GM21528 (cell line): ENCODE data around the gene SNRPD3.

ENCODE experiments used
- ATAC-seq: cut with Tn5 transposase; IDR thresholded peaks from one replicate; pipeline ENCODE4 v1.9.1; 2021; ENCODE audit warnings: mild to moderate bottlenecking, moderate library complexity; ENCODE audit not compliant: unreplicated experiment, low FRiP score

Gene SNRPD3

DNA sequence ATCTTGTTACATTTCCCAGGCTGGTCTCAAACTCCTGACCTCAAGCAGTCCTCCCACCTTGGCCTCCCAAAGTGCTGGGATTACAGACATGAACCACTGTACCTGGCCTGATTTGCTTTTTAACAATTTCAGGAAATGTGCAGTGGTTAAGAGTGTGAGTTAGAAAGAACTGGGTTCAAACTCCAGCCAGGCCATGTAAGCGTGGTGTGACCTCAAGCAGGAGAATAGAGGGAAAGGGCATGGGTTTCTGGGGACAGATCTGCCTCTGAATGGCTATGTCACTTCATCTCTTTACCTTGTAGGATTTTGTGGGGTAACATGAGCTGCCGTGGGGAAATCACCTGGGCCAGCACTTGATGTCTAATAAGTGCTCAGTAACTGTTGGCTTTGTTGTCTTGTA is 9.3 kb downstream of the SNRPD3 start:
- no peak for ATAC-seq

DNA sequence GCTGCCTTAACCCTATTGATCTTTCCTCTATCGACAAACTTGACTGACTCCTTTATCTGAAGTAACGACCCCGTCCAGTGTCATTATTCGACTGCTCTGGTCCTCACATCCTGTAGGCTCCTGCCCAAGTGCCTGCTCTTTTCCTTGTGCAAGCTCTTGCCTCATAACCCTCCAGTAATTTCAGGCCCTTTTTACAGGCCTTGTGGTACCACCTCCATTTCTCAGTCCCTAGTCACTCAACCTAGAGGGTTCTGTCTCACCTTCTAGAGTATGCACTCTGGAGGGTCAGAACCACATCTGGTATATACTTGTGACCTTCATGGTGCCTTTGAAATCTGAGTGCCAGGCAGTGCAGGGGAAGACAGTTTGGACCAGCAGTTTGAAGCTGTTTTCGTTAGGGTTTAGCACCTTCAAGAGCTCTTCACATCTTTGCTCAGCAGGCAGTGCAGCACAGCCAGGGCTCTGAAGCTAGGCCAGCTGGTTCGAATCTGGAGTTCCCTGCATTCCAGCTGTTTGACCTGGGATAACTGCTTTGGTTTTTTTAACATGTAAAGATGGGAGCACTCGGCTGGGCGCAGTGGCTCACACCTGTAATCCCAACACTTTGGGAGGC is 11.2 kb downstream of the SNRPD3 start:
- ATAC-seq, result no peak

DNA sequence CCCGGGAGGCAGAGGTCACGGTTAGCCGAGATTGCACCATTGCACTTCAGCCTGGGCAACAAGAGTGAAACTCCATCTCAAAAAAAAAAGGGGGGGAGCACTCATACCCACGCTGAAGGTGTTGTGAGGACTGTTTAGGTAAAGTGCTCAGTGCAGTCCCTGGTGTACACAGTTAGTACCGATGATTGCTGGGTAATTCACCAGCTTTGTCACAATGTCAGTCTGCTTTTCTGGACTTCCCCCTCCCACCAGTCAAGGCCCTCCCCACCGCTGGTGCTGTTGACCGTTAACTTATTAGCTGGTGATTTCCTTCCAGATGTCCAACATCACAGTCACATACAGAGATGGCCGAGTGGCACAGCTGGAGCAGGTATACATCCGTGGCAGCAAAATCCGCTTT is 11.9 kb downstream of the SNRPD3 start:
- no peak for ATAC-seq

DNA sequence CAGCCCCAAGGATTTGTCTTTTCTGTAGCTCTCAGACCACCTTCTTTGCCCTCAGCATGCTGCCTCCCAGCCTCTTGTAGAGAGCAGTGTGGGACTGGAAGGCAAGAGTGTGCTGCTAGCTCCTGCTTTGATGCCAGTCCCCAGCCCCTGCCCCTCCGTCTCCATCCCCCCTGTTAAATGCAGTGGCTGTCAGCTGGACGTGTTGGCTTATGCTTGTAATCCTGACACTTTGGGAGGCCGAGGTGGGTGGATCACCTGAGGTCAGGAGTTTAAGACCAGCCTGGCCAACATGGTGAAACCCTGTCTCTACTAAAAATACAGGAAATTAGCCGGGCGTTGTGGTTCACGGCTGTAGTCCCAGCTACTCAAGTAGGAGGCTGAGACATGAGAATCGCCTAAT is 15.5 kb downstream of the SNRPD3 start:
- no peak for ATAC-seq

DNA sequence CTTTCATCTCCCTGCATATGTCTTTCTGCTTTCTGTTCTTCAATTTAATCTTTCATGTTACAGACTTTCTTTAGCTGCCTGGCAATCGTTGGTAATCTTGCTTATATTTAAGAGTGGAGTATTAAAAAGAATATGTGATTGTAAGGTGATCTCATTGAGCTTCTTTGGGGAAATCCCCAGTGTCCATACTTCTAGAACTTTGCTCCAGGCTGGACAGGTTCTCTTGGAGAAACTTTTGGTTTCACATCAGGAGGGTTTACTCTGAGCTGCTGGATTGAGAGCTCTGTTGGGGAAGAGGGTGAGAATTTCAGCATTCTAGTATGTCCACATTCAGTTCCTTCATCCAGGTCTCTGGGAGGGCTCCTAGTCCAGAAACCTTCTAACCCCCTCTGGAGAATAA is 21.0 kb downstream of the SNRPD3 start:
- ATAC-seq, result no peak

DNA sequence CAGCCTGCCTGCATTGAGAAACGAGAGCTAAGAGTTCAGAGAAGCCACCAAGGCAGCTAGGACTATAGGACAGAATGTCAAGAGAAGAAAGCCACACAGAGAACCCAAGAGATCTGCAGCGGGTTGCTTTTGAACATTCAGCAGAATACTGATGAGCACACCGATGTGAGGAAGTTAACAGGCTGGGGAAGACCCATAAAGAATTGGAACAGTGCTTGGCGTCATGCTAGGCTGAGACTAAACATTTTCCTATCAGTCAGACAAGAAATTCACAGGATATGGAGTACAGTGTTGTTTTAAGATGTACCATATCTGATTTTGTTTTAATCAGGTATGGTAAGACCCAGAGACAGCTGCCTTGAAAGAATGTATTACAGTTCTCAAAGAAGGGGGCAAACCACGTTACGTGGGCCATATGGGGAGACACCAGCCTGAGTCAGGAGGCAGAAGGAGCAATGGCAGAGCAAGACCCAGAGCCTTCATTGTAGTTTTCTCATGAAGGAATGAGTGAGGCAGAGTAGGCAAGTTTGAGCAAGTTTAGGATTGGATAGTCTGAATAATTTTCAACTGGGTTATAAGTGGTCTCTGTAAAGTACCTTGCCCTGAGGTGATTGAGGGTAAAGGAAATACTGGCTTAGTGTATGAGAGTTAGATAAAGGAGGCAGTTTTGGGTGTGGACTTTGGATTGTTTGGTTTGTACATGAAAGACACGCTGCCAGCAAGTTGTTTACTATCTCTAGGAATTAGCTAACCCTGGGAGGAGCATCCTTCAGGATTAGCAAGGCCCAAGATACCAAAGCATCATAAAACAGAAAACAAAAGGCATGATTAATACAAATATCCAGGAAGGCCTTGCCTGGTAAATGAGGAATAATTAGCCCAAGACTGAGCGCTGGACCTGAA is 22.8 kb downstream of the SNRPD3 start:
- no peak for ATAC-seq

DNA sequence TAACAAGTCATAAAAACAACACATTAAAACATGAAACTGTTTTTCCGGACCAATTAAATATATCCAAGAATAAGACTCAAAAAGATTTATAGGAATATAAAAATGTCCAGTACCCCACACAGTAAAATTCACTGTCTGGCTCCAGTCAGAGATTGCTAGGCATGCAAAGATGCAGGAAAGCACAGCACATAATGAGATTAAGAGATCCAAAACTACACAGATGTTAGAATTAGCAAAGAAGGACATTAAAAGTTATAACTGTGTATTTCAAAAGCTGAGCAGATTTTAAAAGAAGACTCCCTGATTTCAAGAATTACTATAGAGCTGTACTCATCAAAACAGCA is 23.4 kb downstream of the SNRPD3 start:
- ATAC-seq, result no peak

DNA sequence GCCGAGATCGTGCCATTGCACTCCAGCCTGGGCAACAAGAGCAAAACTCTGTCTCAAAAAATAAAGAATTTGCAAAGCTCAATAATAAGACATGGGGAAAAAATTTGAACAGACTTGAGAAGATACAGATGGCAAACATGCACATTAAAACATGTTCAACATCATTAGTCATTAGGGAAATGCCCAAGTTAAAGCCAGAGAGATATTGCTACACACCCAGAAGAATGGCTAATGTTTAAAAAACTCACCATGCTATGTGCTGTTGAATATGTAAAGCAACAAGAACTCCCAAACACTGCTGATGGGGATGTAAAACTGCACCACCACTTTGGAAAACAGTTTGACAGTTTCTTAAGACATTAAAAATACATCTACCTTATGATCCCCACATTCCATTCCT is 24.5 kb downstream of the SNRPD3 start:
- ATAC-seq, result no peak

DNA sequence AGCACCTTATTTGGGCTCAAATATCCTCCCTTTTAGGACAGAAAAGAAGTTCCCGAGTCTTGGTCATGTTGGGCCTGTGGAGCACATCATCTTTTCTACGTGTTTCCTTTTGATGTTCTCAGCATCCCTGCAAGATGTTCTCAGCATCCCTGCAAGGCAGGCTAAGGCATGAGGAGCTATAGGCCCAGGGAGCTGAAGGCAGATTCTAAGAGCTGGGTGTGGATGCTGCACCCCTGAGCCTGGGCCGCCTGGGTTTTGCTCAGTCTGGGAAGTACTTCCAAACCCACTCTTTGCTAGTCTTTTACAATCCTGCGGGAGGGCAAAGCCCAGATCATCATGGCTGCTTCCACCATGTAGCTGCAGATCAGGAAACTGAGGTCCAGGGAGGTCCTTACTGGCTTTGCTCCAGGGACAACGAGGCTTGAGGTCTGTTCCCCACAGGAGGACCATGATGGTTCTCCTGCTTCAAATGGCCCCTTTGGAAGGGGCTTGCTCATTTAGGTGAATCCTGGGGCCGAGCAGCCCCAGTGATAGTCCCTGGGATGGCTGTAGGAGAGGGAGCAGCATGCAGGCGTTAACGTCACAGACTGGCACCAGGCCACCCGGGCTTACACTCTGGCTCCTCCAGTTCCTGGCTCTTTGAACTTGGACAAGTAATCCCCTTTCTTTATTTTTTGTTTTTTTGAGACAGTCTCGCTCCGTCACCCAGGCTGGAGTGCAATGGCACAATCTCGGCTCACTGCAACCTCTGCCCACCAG is 26.4 kb downstream of the SNRPD3 start:
- ATAC-seq, result no peak

DNA sequence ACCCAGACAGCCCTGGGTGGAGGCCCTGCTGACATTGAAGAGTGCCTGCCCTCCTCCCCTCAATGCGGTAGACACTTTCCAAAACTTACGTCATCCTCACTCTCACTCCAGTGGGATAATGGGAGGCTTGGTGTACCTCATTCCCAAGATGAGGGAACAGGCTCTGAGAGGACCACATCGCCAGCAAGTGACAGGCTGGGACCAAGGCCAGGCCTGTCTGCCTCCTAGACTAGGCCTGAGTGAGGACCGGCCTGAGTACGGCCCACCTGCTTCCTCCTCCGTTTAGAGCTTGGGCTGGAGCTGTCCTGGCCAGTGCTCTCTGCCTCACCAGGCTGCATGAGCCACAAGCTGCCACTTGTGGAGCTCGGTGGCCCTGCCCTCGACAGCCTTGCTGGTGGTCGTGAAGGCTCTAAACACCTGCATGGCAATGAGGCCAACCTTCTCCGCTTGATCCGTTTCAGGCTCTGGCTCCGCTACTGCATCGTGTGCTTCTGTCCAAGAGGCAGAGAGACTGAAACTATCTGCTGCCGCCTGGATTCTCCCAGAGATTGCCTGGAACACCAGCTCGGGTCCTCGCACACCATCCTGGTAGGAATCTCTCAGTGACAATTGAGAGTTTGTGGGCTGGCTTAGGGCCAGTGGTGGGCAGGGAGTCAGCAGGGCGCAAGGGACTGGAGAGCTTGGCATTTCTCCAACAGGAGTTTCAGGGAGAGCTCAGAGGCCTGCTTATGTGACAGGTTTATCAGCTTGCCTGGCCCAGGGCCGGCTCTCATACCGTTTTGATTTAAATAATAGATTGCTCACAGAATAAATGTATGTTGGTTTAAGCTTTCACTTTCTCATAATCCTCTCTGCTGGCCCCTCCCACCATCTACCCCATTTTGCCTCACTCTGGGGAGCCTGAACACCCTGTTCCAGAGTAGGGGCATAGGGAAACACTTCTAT is 27.7 kb downstream of the SNRPD3 start:
- ATAC-seq, result no peak

DNA sequence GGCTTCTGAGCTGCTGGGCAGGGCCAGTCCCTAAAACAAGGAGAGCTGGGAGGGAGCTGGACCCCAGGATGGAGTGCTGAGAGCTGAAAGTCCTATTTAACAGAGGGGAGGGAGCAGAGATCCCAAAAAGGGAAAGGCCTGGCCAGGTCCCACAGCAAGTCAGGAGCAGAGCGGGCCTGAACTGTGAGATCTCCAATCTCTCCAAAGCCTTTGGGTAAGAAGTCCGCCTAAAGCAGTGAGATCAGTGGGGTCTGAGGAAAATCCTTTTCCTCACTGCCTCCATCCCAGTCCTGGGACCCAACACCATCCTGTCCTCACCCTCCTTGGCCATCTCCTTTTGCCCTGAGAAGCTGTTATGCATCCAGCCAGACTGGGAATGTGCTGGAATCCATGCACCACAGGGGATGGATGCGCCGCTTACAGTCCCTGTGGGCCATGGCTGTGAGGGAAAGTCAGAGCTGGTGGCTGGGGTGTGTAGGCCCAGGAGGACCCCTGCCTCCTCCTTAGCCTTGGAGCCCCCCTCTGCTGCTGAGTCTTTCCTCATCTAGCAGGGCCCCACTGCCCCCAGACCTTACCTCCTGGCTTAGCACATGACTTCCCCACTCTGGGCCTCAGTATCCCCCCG is 28.5 kb downstream of the SNRPD3 start:
- no peak for ATAC-seq

DNA sequence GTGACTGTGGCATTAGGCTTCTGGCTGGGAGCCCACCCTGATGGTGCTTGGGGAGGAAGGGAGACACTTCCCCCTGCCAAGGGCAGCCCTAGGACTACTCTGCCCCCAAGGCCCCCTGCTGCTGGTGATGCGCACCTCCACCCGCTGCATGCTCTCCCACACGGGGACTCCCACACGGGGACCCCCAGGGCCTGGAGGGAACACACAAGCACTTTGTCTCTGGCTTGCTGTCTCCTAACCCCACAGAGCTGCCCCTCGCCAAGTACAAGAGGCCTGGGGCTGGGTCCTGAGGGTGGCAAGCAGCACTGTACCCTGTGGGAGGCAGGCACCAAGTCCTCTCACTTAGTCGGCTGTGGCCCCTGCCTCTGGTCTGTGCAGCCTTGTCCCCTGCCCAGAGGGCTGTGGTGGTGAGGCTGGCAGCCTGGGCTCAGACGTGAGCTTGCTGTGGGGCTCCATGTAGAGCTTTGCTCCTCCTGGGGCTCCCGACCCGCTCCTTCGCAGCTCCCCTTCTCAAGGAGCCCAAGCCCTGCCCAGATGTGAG is 29.1 kb downstream of the SNRPD3 start:
- ATAC-seq, result no peak

DNA sequence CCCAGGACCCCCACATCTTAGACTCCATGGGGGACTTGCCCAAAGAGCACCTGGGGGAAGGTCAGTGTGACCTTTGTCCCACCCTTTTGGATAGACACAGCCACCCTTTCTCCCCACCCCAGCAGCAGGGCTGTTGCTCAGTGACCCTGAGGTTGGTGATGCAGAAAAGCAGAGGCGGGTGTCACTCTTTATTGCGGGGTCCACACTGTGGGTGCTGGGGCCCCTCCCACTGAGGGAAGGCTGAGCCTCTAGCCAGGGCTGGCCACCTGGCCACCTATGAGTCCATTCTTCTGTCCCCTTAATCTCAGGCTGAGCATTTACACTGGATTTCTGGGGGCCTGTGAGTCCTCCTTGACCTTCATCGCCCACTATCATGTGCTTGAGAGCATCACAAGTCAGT is 29.7 kb downstream of the SNRPD3 start:
- no peak for ATAC-seq

DNA sequence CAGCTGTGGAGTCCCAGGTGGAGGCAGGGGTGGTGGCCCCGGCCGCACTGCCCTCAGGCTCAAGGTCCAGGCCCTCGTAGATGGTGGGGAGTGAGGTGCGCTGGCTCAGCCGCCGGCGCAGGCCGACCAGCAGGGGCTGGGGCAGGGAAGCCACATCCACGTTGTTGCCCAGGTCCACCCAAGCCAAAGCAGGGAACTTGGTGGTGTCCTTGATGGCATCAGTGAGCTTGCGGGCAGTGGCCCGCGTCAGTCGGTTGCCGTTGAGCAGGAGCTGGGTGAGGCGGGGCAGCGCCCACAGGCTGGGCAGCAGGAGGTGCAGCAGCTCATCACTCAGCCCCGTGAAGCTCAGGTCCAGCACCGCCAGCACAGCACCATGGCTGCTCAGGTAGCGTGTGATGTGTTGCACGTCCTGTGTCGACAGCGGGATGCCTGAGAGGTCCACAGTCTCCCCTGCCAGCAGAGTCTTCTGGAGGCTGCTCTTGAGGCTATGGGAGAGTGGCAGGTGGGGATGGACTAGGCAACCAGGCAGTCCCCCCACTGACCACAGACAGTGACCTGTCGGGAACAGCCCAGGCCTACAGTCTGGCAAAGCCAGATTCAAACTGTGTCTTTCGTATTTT is 30.2 kb downstream of the SNRPD3 start:
- ATAC-seq, result no peak

DNA sequence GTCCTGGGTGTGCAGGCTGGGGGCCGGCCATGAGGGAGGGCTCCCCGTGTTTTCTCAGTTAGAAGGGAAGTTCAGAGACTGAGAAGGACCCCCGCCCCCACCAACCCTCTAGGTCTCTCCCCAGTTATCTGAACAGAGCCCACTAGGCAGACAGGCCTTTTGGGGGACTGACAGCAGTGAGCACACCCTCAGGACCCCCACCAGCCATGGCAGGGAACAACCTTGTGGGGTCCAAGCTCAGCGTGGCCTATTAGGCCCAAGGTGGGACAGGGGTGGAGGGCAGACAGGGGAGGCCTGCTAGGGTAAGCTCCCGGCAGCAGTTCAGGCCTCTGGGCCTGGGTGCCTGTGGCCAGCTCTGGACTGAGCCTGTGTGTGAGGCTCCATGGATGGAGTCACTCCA is 31.5 kb downstream of the SNRPD3 start:
- no peak for ATAC-seq

DNA sequence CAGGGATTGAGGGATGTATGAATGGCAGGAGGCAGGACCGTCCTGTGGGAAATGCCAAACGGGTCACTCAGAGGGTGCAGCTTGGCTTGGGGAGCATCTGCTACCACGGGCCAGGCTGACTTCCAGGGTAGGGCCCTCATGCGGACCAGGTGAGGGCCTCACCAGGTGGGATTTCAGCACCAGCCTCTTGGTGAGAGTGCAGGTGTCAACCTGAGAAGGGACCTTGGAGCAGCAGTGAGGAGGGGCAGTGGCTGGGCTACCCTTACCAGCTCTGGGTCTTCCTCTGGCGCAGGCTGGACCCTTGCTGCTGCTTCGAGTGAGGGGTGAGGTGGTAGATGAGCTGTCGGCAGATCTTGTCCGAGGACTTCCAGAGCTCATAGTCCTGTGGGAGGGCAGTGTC is 32.1 kb downstream of the SNRPD3 start:
- no peak for ATAC-seq

DNA sequence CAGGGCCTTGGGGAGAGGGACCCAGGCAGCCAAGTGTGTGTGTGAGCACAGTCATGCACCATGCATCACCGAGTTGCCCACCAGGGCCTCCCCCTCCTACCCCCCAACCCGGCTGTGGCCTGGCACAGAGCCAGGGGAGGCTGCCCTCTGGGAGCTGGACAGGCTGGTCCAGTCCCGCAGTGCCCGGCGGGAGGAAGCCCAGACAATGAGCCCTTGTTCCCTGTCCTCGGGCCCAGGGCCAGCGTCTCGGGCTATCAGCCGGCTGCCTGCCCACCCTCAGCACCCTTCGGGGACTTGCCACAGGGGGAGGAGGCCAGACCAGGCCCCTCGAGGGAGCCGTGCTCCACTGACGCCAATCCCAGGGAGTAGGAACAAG is 32.6 kb downstream of the SNRPD3 start:
- no peak for ATAC-seq

DNA sequence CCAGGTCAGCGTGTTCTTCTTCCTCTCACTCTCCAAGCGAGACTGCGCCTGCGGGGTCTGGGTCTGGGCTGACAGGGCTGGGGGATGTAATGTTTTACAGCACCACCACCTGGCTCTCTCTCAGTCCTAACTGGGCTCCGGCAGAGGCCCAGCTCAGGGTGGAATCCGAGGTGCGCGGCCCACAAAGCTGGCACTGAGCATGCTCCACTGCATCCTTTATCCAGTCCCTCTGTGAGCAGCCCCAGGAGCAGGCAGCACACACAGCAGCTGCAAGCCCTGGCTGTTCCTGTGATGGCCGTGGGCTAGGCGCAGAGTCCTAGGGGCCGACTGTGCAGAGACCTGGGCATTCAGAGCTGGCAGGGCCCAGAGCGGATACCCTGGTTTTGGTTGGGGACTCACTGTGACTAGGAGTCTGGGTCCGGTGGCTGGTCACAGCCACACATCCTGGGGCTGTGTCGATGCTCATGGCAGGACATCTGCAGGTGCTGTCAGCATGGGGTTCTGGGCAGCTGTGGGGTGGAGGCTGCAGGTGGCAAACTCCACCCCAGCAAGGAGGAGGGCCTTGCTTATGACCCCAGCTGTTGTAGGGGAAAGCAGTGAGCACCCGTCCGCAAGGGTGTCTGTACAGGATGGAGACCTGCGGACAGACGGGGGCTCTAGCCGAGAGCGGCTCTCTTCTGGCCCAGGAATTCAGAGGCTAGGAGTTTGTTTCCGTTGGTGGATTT is 33.1 kb downstream of the SNRPD3 start:
- no peak for ATAC-seq

DNA sequence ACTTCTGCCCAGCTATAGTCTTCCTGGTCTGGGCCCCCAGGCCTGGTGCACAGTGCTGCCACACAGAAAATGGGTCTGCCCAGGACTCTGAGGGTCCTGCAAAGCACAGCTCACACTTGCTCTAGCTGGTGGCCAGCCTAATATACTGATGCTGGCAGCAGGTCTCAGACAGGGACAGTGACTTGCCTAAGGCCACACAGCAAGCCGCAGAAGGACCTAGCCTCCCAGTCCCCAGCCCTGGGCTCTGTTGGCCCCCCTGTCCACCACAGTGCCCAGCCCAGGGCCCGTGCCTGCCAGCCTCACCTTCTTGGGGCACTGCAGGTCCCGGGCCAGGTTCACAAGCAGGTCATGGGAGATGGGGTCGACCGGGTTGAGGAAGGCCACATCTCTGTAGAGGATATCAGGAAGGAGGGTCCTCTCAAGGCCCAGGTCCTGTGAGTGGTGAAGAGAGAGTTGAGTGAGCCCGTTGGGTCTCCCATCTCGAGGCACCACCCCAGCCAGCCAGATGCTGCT is 33.8 kb downstream of the SNRPD3 start:
- no peak for ATAC-seq
